GM23338 (cell line): ENCODE data around the gene SLX4. TPM values are rescaled to one million over a fixed set of nuclear protein-coding genes. Genes with fewer than 3 reads are reported as not detected.

ENCODE experiments used
- ATAC-seq: fragments of 200-7000 bp; cut with Tn5 transposase; 3 replicates; pipeline ENCODE4 v1.9.1; 2020
- DNase-seq: peaks from one replicate; pipeline ENCODE4 v3.0.0-alpha.2; 2015; ENCODE audit warnings: low spot score
- H2AFZ ChIP-seq: fragments of 200-600 bp; sonication (generic); 2 replicates; pipeline ENCODE4 v1.8.0; 2016; ENCODE audit warnings: antibody characterized with exemption, mild to moderate bottlenecking, moderate library complexity
- H3F3A ChIP-seq: fragments of 200-600 bp; sonication (generic); replicated peaks from 2 replicates; pipeline ENCODE4 v1.8.0; 2017; ENCODE audit warnings: antibody characterized with exemption, mixed run types, low read depth
- H3K27ac ChIP-seq: fragments of 200-600 bp; sonication (generic); 2 replicates; pipeline ENCODE4 v1.6.1; 2016; ENCODE audit warnings: low read depth
- H3K27me3 ChIP-seq: fragments of 200-600 bp; sonication (generic); 2 replicates; pipeline ENCODE4 v1.8.0; 2016; ENCODE audit warnings: mild to moderate bottlenecking, mixed run types, moderate library complexity; ENCODE audit not compliant: insufficient read depth
- H3K36me3 ChIP-seq: fragments of 200-600 bp; sonication (generic); 2 replicates; pipeline ENCODE4 v1.8.0; 2016; ENCODE audit warnings: mild to moderate bottlenecking; ENCODE audit not compliant: insufficient read depth
- H3K4me1 ChIP-seq: fragments of 200-600 bp; sonication (generic); 2 replicates; pipeline ENCODE4 v1.8.0; 2016; ENCODE audit warnings: mild to moderate bottlenecking, moderate library complexity; ENCODE audit not compliant: insufficient read depth
- H3K4me2 ChIP-seq: fragments of 200-600 bp; sonication (generic); 2 replicates; pipeline ENCODE4 v1.7.1; 2017; ENCODE audit warnings: mixed run types
- H3K4me3 ChIP-seq: fragments of 200-600 bp; sonication (generic); 2 replicates; pipeline ENCODE4 v1.6.1; 2016; ENCODE audit warnings: mixed run types
- H3K79me2 ChIP-seq: fragments of 200-600 bp; sonication (generic); replicated peaks from 2 replicates; pipeline ENCODE4 v1.8.0; 2017; ENCODE audit warnings: mild to moderate bottlenecking; ENCODE audit not compliant: insufficient read depth
- H3K9me2 ChIP-seq: fragments of 200-600 bp; sonication (generic); 2 replicates; pipeline ENCODE4 v1.8.0; 2017; ENCODE audit not compliant: insufficient read depth
- H4K20me1 ChIP-seq: fragments of 200-600 bp; sonication (generic); replicated peaks from 2 replicates; pipeline ENCODE4 v1.8.0; 2017; ENCODE audit warnings: mild to moderate bottlenecking; ENCODE audit not compliant: insufficient read depth
- H3K27ac Mint-ChIP-seq: 2 replicates; pipeline ENCODE4 v1.8.0; 2020; ENCODE audit warnings: inconsistent platforms, mild to moderate bottlenecking, moderate library complexity, mixed read lengths
- H3K27me3 Mint-ChIP-seq: 3 replicates; pipeline ENCODE4 v1.8.0; 2022; ENCODE audit warnings: low read depth, mild to moderate bottlenecking, moderate library complexity, mixed read lengths, inconsistent platforms; ENCODE audit not compliant: insufficient read depth, poor library complexity
- H3K36me3 Mint-ChIP-seq: 3 replicates; pipeline ENCODE4 v1.8.0; 2021; ENCODE audit warnings: low read depth, mild to moderate bottlenecking, inconsistent platforms, moderate library complexity, mixed read lengths
- H3K4me1 Mint-ChIP-seq: 3 replicates; pipeline ENCODE4 v1.8.0; 2020; ENCODE audit warnings: mild to moderate bottlenecking, inconsistent platforms, mixed read lengths
- H3K4me3 Mint-ChIP-seq: 3 replicates; pipeline ENCODE4 v1.8.0; 2021; ENCODE audit warnings: moderate library complexity, mild to moderate bottlenecking, inconsistent platforms, mixed read lengths
- H3K9me3 Mint-ChIP-seq: 3 replicates; pipeline ENCODE4 v1.8.0; 2020; ENCODE audit warnings: moderate library complexity, mild to moderate bottlenecking, inconsistent platforms, mixed read lengths
- CREB1 ChIP-seq: fragments of 250-450 bp; sonication (Bioruptor Pico); IDR thresholded peaks from 2 replicates; pipeline ENCODE4 v1.5.0; 2020; ENCODE audit warnings: low read depth, mild to moderate bottlenecking, moderate library complexity
- CTCF ChIP-seq, 2 experiments: fragments of 200-600 bp in 1 of 2; sonication (generic) in 1 of 2; conservative IDR thresholded peaks; 2 replicates each; pipeline versions ENCODE4 v1.5.1 to v1.6.1; 2016 to 2017; ENCODE audit warnings: antibody characterized with exemption in 2 of 2, low read depth in 2 of 2, mild to moderate bottlenecking in 2 of 2, moderate library complexity in 1 of 2
- EZH2 ChIP-seq: fragments of 200-600 bp; sonication (generic); IDR thresholded peaks from one replicate; pipeline ENCODE4 v1.8.0; 2017; ENCODE audit warnings: antibody characterized with exemption, mild to moderate bottlenecking, low read depth; ENCODE audit not compliant: unreplicated experiment
- EZH2phosphoT487 ChIP-seq: fragments of 200-600 bp; sonication (generic); IDR thresholded peaks from one replicate; pipeline ENCODE4 v1.8.1; 2018; ENCODE audit warnings: antibody characterized with exemption; ENCODE audit not compliant: unreplicated experiment
- NANOG ChIP-seq: IDR thresholded peaks from 2 replicates; pipeline ENCODE4 v1.6.1; 2016; ENCODE audit warnings: antibody characterized with exemption, borderline replicate concordance
- REST ChIP-seq: IDR thresholded peaks from one replicate; pipeline ENCODE4 v1.6.1; 2018; ENCODE audit warnings: antibody characterized with exemption; ENCODE audit not compliant: unreplicated experiment
- STAT1 ChIP-seq: IDR thresholded peaks from one replicate; pipeline ENCODE4 v1.6.1; 2016; ENCODE audit warnings: antibody characterized with exemption; ENCODE audit not compliant: unreplicated experiment
- ZNF114 ChIP-seq: fragments of 250-450 bp; sonication (Bioruptor Pico); IDR thresholded peaks from 2 replicates; pipeline ENCODE4 v1.5.0; 2020; ENCODE audit warnings: mild to moderate bottlenecking, moderate library complexity
- ZNF462 ChIP-seq: fragments of 250-450 bp; sonication (Bioruptor Pico); IDR thresholded peaks from 2 replicates; pipeline ENCODE4 v1.5.0; 2020; ENCODE audit warnings: mild to moderate bottlenecking, moderate library complexity
- polyA plus RNA-seq: library from polyadenylated mRNA; unstranded; fragments of >200 nt; fragmentation: Nextera tagmentation; extraction: Ambion mirVana; gene quantifications from 2 replicates; pipeline ENCODE4 v1.2.1, GENCODE V29; 2016
- total RNA-seq: library from RNA; depleted of rRNA; stranded (reverse); fragments of >200 nt; shearing (Covaris generic); gene quantifications from 2 replicates; pipeline ENCODE4 v1.2.3, GENCODE V29; 2014

SLX4 gene
- total and polyA plus RNA-seq, 2 experiments from 2014 or later: 3.0 to 15.2 TPM

DNA sequence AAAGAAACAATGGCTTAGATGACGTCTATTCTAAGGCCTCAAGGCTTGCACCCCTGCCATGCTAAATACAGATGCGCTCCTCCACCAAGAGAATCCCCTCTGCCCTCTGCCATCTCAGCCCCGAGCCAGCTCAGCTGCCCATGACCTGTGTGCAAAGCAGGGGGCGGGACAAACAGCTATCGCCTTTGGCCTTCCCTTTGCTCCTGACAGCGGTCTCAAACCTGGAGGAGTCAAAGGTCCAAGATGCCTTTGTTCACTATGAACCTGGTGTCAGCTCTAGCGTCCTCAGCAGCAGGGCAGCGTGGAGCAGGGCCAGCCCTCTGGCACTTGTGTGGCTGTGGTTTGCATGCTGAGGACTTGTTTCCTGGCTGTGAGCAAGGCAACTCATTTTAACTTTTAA is 12.3 kb downstream of the SLX4 start (continued):
- TF ChIP-seq CTCF (conservative IDR thresholded peaks at IDR 0.05; ENCODE audit: low read depth in 2 of 2): no peak
- TF ChIP-seq STAT1: no peak
- no peak for TF ChIP-seq EZH2
- TF ChIP-seq CREB1 (CRISPR knock-in tag): no peak
- TF ChIP-seq ZNF114 (CRISPR knock-in tag): no peak

DNA sequence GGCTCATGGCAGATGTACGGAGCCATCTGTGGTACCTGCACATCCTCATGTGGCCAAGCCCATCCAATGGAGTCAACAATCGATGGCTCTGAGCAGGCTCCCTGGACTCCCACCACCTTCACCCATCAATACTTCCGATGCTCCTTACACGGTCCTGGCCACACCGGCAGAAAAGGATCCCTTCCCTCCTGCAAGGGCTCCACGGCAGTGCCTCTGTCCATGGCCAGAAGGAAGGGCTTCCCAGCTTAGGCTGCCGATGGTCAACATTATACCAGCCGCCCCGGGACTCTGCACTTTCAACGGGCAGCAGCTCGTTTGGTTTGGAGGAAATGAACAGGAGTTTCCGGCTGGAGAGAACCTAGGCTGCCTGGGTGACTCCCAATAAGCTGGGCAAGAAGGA is 13.2 kb downstream of the SLX4 start:
- Mint-ChIP-seq H3K36me3 (peaks cover 70% of the 10 kb centered on the region), H3K4me3 (no peak overlapping the region), H3K9me3 (peaks cover 30% of the 10 kb centered on the region), H3K4me1 (no peaks in the 10 kb centered on the region), H3K27me3 (peaks cover 7% of the 10 kb centered on the region), H3K27ac (no peak overlapping the region)
- H3K27me3 ChIP-seq: no peaks in the 10 kb centered on the region
- H3K36me3 ChIP-seq: peaks cover 10% of the 10 kb centered on the region
- DNase-seq (no peak), ATAC-seq (no peak)
- no peaks in the 10 kb centered on the region for H3K4me1 ChIP-seq
- no peak overlapping the region for H3K4me2 ChIP-seq
- H2AFZ ChIP-seq: no peak overlapping the region
- no peaks in the 10 kb centered on the region for H3F3A ChIP-seq
- H3K79me2 ChIP-seq: no peaks in the 10 kb centered on the region
- no peaks in the 10 kb centered on the region for H4K20me1 ChIP-seq
- no peak overlapping the region for H3K27ac ChIP-seq
- no peak overlapping the region for H3K4me3 ChIP-seq
- H3K9me2 ChIP-seq: no peaks in the 10 kb centered on the region
- TF ChIP-seq EZH2phosphoT487: no peak
- no peak for TF ChIP-seq CREB1 (CRISPR knock-in tag)
- no peak for TF ChIP-seq NANOG
- no peak for TF ChIP-seq REST

- Histone ChIP-seq H3K36me3 (peaks cover 10% of the 10 kb centered on the region), H3F3A (no peaks in the 10 kb centered on the region), H3K27me3 (no peaks in the 10 kb centered on the region), H3K9me2 (no peaks in the 10 kb centered on the region), H3K4me2 (no peak overlapping the region), H3K27ac (no peak overlapping the region), H3K79me2 (no peaks in the 10 kb centered on the region), H4K20me1 (no peaks in the 10 kb centered on the region), H2AFZ (no peak overlapping the region), H3K4me1 (no peaks in the 10 kb centered on the region), H3K4me3 (no peak overlapping the region)
- DNase-seq (no peak), ATAC-seq (no peak)
- H3K4me1 Mint-ChIP-seq: no peaks in the 10 kb centered on the region
- peaks cover 64% of the 10 kb centered on the region for H3K36me3 Mint-ChIP-seq
- H3K9me3 Mint-ChIP-seq: peaks cover 30% of the 10 kb centered on the region
- no peak overlapping the region for H3K27ac Mint-ChIP-seq
- peaks cover 7% of the 10 kb centered on the region for H3K27me3 Mint-ChIP-seq
- H3K4me3 Mint-ChIP-seq: no peak overlapping the region
- TF ChIP-seq ZNF462 (CRISPR knock-in tag) (no peak), STAT1 (no peak), NANOG (no peak)
Observed at GRCh38 chr16:3597676-3598075, 13.7 kb downstream of the SLX4 start.
